Fibroblast of peridontal ligament (primary cell): Measurements from ENCODE around the gene CNIH3.

Experiments used
- DNase-seq: peaks from one replicate; pipeline ENCODE4 v3.0.0-alpha.2; 2010; ENCODE audit errors: extremely low read depth

CNIH3 gene

GRCh38 chr1:224743608-224744164 is 127.6 kb downstream of the CNIH3 start:
- DNase-seq, result no peak

GRCh38 chr1:224744521-224744920 is 128.4 kb downstream of the CNIH3 start:
- peak; percentile 52 for DNase-seq

- DNase-seq, result no peak
Measured at GRCh38 chr1:224745394-224745793, 129.3 kb downstream of the CNIH3 start.

- no peak for DNase-seq
Measured at GRCh38 chr1:224745924-224746323, 129.8 kb downstream of the CNIH3 start.

- DNase-seq, result no peak
Measured at GRCh38 chr1:224747578-224747977, 131.5 kb downstream of the CNIH3 start.

- DNase-seq, result no peak
Measured at GRCh38 chr1:224749916-224750315, 133.8 kb downstream of the CNIH3 start.

- no peak for DNase-seq
Measured at GRCh38 chr1:224751624-224752311, 135.7 kb downstream of the CNIH3 start.

GRCh38 chr1:224753491-224753890 is 137.4 kb downstream of the CNIH3 start:
- DNase-seq, result no peak

- no peak for DNase-seq
Measured at GRCh38 chr1:224755586-224755985, 139.5 kb downstream of the CNIH3 start.

- no peak for DNase-seq
Measured at GRCh38 chr1:224757508-224757907, 141.4 kb downstream of the CNIH3 start.

- no peak for DNase-seq
Measured at GRCh38 chr1:224759135-224759534, 143.0 kb downstream of the CNIH3 start.

- DNase-seq, result peak; percentile 74
Measured at GRCh38 chr1:224759681-224760091, 143.6 kb downstream of the CNIH3 start.

- DNase-seq, result no peak
Measured at GRCh38 chr1:224760163-224760562, 144.0 kb downstream of the CNIH3 start.

- DNase-seq, result no peak
Measured at GRCh38 chr1:224761245-224761644, 145.1 kb downstream of the CNIH3 start.

- peak; percentile 54 for DNase-seq
Measured at GRCh38 chr1:224762046-224762445, 145.9 kb downstream of the CNIH3 start.

GRCh38 chr1:224762701-224763100 is 146.6 kb downstream of the CNIH3 start:
- no peak for DNase-seq

- no peak for DNase-seq
Measured at GRCh38 chr1:224763126-224763775, 147.1 kb downstream of the CNIH3 start.

- no peak for DNase-seq
Measured at GRCh38 chr1:224766266-224766665, 150.1 kb downstream of the CNIH3 start.

GRCh38 chr1:224767031-224767430 is 150.9 kb downstream of the CNIH3 start:
- no peak for DNase-seq

GRCh38 chr1:224767676-224768075 is 151.6 kb downstream of the CNIH3 start:
- DNase-seq, result no peak

- no peak for DNase-seq
Measured at GRCh38 chr1:224768971-224769370, 152.9 kb downstream of the CNIH3 start.

GRCh38 chr1:224769452-224770335 is 153.6 kb downstream of the CNIH3 start:
- peak; percentile 19 for DNase-seq
